SK-N-SH treated with all-trans-retinoic acid at 6 μM for 48 hours (cell line): ENCODE results near the gene MSANTD4.
A peak's percentile ranks its signal among the peaks of the same experiment; 100 is the strongest.

Experiments used
- ATAC-seq: fragments of 200-7000 bp; cut with Tn5 transposase; 3 replicates; pipeline ENCODE4 v1.9.1; 2020; ENCODE audit warnings: mild to moderate bottlenecking, moderate library complexity
- ARNTL ChIP-seq: fragments of 450-650 bp; formaldehyde crosslinking; IDR thresholded peaks from 2 replicates; pipeline ENCODE4 v1.5.0; 2020; ENCODE audit warnings: low read depth, mild to moderate bottlenecking, moderate library complexity, borderline replicate concordance
- BACH2 ChIP-seq: fragments of 250-450 bp; sonication (Bioruptor Pico); IDR thresholded peaks from 2 replicates; pipeline ENCODE4 v1.9.0; 2021; ENCODE audit warnings: mild to moderate bottlenecking, borderline replicate concordance
- CSDC2 ChIP-seq: fragments of 250-450 bp; sonication (Bioruptor Pico); IDR thresholded peaks from 2 replicates; pipeline ENCODE4 v1.5.0; 2020; ENCODE audit warnings: mild to moderate bottlenecking, moderate library complexity
- ESRRG ChIP-seq: fragments of 250-450 bp; sonication (Bioruptor Pico); IDR thresholded peaks from 2 replicates; pipeline ENCODE4 v1.6.1; 2021; ENCODE audit warnings: mild to moderate bottlenecking
- GLIS3 ChIP-seq: fragments of 250-450 bp; sonication (Bioruptor Pico); IDR thresholded peaks from 2 replicates; pipeline ENCODE4 v1.5.0; 2020; ENCODE audit warnings: mild to moderate bottlenecking, moderate library complexity
- ISL1 ChIP-seq: fragments of 250-450 bp; sonication (Bioruptor Pico); IDR thresholded peaks from 2 replicates; pipeline ENCODE4 v2.1.2; 2022; ENCODE audit warnings: mild to moderate bottlenecking, moderate library complexity
- OSR1 ChIP-seq: fragments of 250-450 bp; sonication (Bioruptor Pico); IDR thresholded peaks from 2 replicates; pipeline ENCODE4 v1.8.0; 2022; ENCODE audit warnings: moderate library complexity, mild to moderate bottlenecking, inconsistent platforms
- POU6F1 ChIP-seq: fragments of 250-450 bp; sonication (Bioruptor Pico); IDR thresholded peaks from 2 replicates; pipeline ENCODE4 v1.8.0; 2021; ENCODE audit warnings: low read depth, mild to moderate bottlenecking, moderate library complexity, borderline replicate concordance
- PPARA ChIP-seq: fragments of 250-450 bp; sonication (Bioruptor Pico); IDR thresholded peaks from 2 replicates; pipeline ENCODE4 v1.5.0; 2020; ENCODE audit warnings: mild to moderate bottlenecking, borderline replicate concordance
- RARB ChIP-seq: fragments of 250-450 bp; sonication (Bioruptor Pico); IDR thresholded peaks from 2 replicates; pipeline ENCODE4 v1.8.0; 2021; ENCODE audit warnings: mild to moderate bottlenecking, moderate library complexity
- SNAI2 ChIP-seq: fragments of 250-450 bp; sonication (Bioruptor Pico); IDR thresholded peaks from 2 replicates; pipeline ENCODE4 v1.5.0; 2020; ENCODE audit warnings: mild to moderate bottlenecking, moderate library complexity
- TCF4 ChIP-seq: fragments of 250-450 bp; sonication (Bioruptor Pico); IDR thresholded peaks from 2 replicates; pipeline ENCODE4 v1.8.0; 2021; ENCODE audit warnings: mild to moderate bottlenecking, moderate library complexity, borderline replicate concordance
- TOX ChIP-seq: fragments of 250-450 bp; sonication (Bioruptor Pico); IDR thresholded peaks from 2 replicates; pipeline ENCODE4 v1.8.0; 2021; ENCODE audit warnings: mild to moderate bottlenecking, moderate library complexity, borderline replicate concordance
- TSHZ2 ChIP-seq: fragments of 250-450 bp; sonication (Bioruptor Pico); IDR thresholded peaks from 2 replicates; pipeline ENCODE4 v1.5.0; 2020; ENCODE audit warnings: mild to moderate bottlenecking, moderate library complexity
- ZC3H10 ChIP-seq: fragments of 250-450 bp; sonication (Bioruptor Pico); IDR thresholded peaks from 2 replicates; pipeline ENCODE4 v1.5.1; 2021; ENCODE audit warnings: mild to moderate bottlenecking, moderate library complexity
- ZFP3 ChIP-seq: fragments of 250-450 bp; sonication (Bioruptor Pico); IDR thresholded peaks from 2 replicates; pipeline ENCODE4 v1.5.0; 2020; ENCODE audit warnings: mild to moderate bottlenecking, moderate library complexity
- ZFP30 ChIP-seq: fragments of 450-650 bp; formaldehyde crosslinking; IDR thresholded peaks from 2 replicates; pipeline ENCODE4 v1.5.0; 2022; ENCODE audit warnings: mild to moderate bottlenecking, moderate library complexity
- TF ChIP-seq, protein P1 (sequence below): fragments of 250-450 bp; sonication (Bioruptor Pico); IDR thresholded peaks from 2 replicates; pipeline ENCODE4 v1.5.1; 2021; ENCODE audit warnings: mild to moderate bottlenecking, moderate library complexity
- TF ChIP-seq, protein P2 (sequence below): fragments of 250-450 bp; sonication (Bioruptor Pico); IDR thresholded peaks from 2 replicates; pipeline ENCODE4 v1.5.1; 2020; ENCODE audit warnings: low read depth, mild to moderate bottlenecking, moderate library complexity
- TF ChIP-seq, protein P3 (sequence below): fragments of 250-450 bp; sonication (Bioruptor Pico); IDR thresholded peaks from 2 replicates; pipeline ENCODE4 v1.8.0; 2020; ENCODE audit warnings: mild to moderate bottlenecking, moderate library complexity, borderline replicate concordance

MSANTD4 gene

GRCh38 chr11:106051103-106051502 is 29.1 kb upstream of the MSANTD4 start:
- no peak for TF ChIP-seq POU6F1 (CRISPR knock-in tag)
- TF ChIP-seq SNAI2 (CRISPR knock-in tag) = no peak
- TF ChIP-seq ISL1 (CRISPR knock-in tag) = no peak
- TF ChIP-seq, protein P1, sequence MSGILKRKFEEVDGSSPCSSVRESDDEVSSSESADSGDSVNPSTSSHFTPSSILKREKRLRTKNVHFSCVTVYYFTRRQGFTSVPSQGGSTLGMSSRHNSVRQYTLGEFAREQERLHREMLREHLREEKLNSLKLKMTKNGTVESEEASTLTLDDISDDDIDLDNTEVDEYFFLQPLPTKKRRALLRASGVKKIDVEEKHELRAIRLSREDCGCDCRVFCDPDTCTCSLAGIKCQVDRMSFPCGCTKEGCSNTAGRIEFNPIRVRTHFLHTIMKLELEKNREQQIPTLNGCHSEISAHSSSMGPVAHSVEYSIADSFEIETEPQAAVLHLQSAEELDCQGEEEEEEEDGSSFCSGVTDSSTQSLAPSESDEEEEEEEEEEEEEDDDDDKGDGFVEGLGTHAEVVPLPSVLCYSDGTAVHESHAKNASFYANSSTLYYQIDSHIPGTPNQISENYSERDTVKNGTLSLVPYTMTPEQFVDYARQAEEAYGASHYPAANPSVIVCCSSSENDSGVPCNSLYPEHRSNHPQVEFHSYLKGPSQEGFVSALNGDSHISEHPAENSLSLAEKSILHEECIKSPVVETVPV (CRISPR knock-in tag) = no peak
- no peak for TF ChIP-seq RARB
- TF ChIP-seq ESRRG (CRISPR knock-in tag) = no peak
- no peak for TF ChIP-seq ZFP3
- TF ChIP-seq CSDC2 (CRISPR knock-in tag) = no peak
- TF ChIP-seq TOX (CRISPR knock-in tag) = no peak
- TF ChIP-seq ZFP30 = no peak
- TF ChIP-seq, protein P2, sequence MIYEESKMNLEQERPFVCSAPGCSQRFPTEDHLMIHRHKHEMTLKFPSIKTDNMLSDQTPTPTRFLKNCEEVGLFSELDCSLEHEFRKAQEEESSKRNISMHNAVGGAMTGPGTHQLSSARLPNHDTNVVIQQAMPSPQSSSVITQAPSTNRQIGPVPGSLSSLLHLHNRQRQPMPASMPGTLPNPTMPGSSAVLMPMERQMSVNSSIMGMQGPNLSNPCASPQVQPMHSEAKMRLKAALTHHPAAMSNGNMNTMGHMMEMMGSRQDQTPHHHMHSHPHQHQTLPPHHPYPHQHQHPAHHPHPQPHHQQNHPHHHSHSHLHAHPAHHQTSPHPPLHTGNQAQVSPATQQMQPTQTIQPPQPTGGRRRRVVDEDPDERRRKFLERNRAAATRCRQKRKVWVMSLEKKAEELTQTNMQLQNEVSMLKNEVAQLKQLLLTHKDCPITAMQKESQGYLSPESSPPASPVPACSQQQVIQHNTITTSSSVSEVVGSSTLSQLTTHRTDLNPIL (CRISPR knock-in tag) = no peak
- TF ChIP-seq, protein P3, sequence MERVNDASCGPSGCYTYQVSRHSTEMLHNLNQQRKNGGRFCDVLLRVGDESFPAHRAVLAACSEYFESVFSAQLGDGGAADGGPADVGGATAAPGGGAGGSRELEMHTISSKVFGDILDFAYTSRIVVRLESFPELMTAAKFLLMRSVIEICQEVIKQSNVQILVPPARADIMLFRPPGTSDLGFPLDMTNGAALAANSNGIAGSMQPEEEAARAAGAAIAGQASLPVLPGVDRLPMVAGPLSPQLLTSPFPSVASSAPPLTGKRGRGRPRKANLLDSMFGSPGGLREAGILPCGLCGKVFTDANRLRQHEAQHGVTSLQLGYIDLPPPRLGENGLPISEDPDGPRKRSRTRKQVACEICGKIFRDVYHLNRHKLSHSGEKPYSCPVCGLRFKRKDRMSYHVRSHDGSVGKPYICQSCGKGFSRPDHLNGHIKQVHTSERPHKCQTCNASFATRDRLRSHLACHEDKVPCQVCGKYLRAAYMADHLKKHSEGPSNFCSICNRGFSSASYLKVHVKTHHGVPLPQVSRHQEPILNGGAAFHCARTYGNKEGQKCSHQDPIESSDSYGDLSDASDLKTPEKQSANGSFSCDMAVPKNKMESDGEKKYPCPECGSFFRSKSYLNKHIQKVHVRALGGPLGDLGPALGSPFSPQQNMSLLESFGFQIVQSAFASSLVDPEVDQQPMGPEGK (CRISPR knock-in tag) = no peak
- TF ChIP-seq, all 23 proteins: peak for 0
- no peak for ATAC-seq

- no peak for TF ChIP-seq GLIS3 (CRISPR knock-in tag)
- TF ChIP-seq OSR1 (CRISPR knock-in tag) = no peak
- no peak for ATAC-seq
Measured at GRCh38 chr11:106049727-106050476, 27.9 kb upstream of the MSANTD4 start.

- ATAC-seq = no peak
- TF ChIP-seq TSHZ2 (no peak), ISL1 (CRISPR knock-in tag) (peak; percentile 39; the same call in 1 of the 2 replicates)
Measured at GRCh38 chr11:106047631-106048030, 25.6 kb upstream of the MSANTD4 start.

- ATAC-seq = no peak
- TF ChIP-seq BACH2 (CRISPR knock-in tag) (no peak), ARNTL (CRISPR knock-in tag) (no peak), SNAI2 (CRISPR knock-in tag) (no peak), OSR1 (CRISPR knock-in tag) (no peak), TCF4 (CRISPR knock-in tag) (no peak), ZC3H10 (CRISPR knock-in tag) (no peak), RARB (no peak), ISL1 (CRISPR knock-in tag) (no peak), ZFP30 (no peak), PPARA (CRISPR knock-in tag) (no peak), POU6F1 (CRISPR knock-in tag) (no peak), ESRRG (CRISPR knock-in tag) (no peak), GLIS3 (CRISPR knock-in tag) (no peak), TOX (CRISPR knock-in tag) (no peak)
- TF ChIP-seq, protein P3 (CRISPR knock-in tag) = no peak
Measured at GRCh38 chr11:106043540-106043939, 21.5 kb upstream of the MSANTD4 start.
